Fibroblast of peridontal ligament (primary cell): Measurements from ENCODE around the gene ATG10.
"Not testable (repeated sequence)": the region's sequence is repeated elsewhere in the genome, so short reads cannot be mapped to it uniquely, and the experiment has no call there.

Experiments
- DNase-seq: peaks from one replicate; pipeline ENCODE4 v3.0.0-alpha.2; 2010; ENCODE audit errors: extremely low read depth

ATG10 gene

GRCh38 chr5:81982172-81982685, 10.4 kb downstream of the ATG10 start:
- not testable (repeated sequence) for DNase-seq

- DNase-seq: not testable (repeated sequence)
These were observed 11.3 kb downstream of the ATG10 start for GRCh38 chr5:81983148-81983547.

GRCh38 chr5:81983563-81983962, 11.7 kb downstream of the ATG10 start:
- DNase-seq: not testable (repeated sequence)

GRCh38 chr5:81986126-81986525, 14.3 kb downstream of the ATG10 start:
- no peak for DNase-seq

DNA sequence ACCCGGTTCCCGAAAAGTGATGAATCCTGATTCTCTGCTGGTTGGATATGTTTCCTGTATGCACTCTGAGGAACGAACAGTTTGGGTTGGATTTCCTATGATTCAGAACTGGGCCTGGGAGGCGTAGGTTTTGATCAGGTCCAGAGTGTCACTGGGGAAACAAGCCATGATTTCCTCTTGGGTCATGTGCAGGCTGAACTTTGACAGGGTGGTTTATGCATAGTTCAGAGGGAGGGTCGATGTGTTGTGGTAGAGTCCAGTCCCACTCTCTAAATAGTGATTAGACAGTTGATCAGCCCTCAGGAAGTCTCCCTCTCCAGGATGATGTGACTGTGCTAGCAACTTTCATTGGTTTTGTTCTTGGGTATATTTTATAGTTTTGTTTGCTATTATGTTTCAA, 17.4 kb downstream of the ATG10 start:
- no peak for DNase-seq

- DNase-seq: no peak
These were observed 22.9 kb downstream of the ATG10 start for GRCh38 chr5:81994679-81995078.

GRCh38 chr5:81995407-81995806, 23.6 kb downstream of the ATG10 start:
- DNase-seq: no peak

DNA sequence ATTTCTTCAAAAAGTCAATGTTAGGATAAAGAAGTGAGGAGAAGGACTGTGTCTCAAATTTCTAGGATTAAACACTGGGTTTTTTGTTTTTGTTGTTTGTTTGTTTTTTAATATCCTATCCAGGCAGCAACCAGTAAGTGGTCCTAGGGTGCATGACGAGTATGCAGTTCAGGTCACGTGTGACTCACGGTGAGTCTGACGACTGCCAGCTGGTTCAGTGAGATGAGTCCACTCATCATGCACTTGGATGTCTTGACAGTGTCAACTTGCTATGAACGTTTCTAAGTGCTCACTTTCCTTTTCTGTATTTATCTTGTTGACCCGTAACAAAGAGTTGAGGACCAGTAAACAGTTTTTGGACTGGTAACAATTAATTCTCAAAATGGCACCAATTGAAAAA, 32.7 kb downstream of the ATG10 start:
- DNase-seq: peak; percentile 11

- not testable (repeated sequence) for DNase-seq
These were observed 38.0 kb downstream of the ATG10 start for GRCh38 chr5:82009869-82010268.

- DNase-seq: no peak
These were observed 38.9 kb downstream of the ATG10 start for GRCh38 chr5:82010696-82011095.

DNA sequence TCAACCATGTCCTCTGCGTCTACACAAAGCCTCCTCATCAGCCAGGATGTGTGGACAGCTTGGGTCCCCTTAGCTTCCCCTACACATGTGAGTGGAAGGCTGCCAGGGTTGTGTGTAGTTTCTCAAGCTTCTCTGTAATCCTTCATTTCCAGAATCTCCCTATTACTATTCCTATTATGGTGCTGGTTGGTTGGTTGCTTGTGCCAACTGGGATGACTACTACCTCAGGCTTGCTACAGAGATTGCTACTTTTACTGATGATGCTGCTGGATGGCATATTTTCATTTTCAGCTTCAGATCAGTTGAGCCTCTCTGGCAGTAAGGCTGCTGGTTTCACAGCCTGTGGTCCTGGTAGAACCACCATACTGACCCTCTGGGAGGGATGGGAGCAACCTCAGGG, 39.9 kb downstream of the ATG10 start:
- DNase-seq: peak; percentile 90

DNA sequence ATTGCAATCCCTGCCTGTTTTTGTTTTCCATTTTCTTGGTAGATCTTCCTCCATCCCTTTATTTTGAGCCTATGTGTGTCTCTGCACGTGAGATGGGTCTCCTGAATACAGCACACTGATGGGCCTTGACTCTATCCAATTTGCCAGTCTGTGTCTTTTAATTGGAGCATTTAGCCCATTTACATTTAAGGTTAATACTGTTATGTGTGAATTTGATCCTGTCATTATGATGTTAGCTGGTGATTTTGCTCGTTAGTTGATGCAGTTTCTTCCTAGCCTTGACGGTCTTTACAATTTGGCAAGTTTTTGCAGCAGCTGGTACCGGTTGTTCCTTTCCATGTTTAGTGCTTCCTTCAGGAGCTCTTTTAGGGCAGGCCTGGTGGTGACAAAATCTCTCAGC, 42.8 kb downstream of the ATG10 start:
- DNase-seq: not testable (repeated sequence)

- DNase-seq: peak; percentile 8
These were observed 46.6 kb downstream of the ATG10 start for GRCh38 chr5:82018462-82018861.

DNA sequence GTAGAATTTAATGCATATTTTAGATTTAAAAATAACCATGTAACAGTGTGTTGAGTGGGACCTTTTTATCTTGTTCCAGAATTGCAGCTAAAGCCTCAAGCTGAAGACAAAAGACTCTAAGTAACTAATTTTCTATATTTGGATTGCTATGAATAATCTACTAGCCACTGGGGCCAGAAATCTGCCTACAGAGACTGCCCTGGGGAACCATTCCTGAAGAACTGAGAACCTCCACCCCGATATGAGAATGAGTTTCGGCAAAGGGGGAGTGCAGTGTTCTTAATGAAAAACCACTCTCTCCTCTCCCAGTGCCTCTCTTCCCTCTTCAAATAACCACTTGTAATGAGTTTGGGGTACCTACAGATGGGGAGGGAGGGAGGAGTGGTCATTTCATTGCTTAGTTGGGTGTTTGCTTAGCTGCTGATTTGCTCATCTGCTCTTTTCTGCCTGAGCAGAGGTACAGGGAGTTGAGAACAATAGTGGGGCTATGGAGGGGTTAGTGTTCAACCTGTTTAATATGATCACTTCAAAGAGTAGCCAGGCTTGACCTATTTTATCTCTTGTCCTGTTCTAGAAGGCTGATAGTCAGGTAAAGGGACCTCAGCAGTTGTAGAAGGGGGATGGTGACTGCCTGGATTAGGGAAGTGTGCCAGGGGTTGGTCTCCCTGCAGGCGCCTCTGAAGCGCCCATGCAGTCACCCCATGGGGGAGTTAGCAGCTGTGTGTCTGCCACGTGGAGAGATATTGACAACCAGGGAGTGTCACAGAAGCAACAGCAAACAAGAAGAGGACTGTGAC, 47.7 kb downstream of the ATG10 start:
- no peak for DNase-seq

GRCh38 chr5:82022499-82022898, 50.7 kb downstream of the ATG10 start:
- DNase-seq: no peak

- peak; percentile 49 for DNase-seq
These were observed 51.8 kb downstream of the ATG10 start for GRCh38 chr5:82023644-82024043.

DNA sequence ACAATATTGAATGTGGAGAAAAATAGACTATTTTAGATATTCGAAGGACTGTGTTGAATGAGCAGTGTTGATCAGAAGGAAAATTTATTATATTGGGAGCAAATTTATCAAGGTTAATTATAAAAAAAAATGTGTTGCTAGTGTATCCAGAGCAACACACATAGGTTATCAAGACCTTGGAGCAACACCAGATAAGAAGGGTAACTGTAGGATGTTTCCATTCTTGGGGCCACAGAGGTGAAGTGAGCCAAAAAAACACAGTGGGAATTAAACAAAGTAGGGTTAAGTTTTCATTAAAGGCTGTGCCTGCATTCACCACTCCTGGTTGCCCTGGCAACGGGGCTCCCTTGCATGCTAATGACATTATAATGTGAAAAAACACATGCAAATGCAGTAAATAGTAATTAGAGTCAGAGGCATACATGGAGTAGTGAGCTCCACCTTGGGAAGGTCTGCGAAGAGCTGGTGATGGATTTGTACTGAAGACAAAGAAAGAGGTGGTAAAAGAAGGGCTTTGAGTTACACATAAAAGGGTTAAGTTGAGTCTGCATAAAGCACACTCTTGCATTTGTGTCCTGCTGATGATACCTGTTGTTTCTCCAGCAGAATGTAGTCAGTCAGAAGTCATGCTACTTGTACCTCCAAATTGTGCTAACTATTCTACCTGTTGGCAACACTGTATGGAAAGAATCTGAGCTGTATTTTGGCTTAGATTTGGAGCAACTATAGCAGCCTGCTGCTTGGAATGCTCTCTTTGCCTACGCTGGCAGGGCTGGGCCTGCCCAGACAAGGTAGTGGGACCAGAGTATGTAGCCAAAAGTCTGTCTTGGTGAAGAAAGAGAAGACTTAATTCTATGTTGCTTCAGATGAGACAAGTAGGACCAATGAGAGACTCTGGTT, 59.6 kb downstream of the ATG10 start:
- no peak for DNase-seq

DNA sequence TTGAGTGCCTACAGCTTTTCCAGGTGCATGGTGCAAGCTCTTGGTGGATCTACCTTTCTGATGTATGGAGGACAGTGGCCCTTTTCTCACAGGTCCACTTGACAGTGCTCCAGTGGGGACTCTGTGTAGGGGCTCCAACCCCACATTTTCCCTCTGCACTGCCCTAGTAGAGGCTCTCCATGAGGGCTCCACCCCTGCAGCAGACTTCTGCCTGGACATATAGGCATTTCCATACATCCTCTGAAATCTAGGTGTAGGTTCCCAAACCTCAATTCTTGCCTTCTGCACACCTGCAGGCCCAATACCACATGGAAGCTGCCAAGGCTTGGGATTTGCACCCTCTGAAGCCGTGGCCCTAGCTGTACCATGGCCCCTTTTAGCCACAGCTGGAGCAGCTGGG, 71.1 kb downstream of the ATG10 start:
- not testable (repeated sequence) for DNase-seq

GRCh38 chr5:82044010-82044409, 72.2 kb downstream of the ATG10 start:
- no peak for DNase-seq

DNA sequence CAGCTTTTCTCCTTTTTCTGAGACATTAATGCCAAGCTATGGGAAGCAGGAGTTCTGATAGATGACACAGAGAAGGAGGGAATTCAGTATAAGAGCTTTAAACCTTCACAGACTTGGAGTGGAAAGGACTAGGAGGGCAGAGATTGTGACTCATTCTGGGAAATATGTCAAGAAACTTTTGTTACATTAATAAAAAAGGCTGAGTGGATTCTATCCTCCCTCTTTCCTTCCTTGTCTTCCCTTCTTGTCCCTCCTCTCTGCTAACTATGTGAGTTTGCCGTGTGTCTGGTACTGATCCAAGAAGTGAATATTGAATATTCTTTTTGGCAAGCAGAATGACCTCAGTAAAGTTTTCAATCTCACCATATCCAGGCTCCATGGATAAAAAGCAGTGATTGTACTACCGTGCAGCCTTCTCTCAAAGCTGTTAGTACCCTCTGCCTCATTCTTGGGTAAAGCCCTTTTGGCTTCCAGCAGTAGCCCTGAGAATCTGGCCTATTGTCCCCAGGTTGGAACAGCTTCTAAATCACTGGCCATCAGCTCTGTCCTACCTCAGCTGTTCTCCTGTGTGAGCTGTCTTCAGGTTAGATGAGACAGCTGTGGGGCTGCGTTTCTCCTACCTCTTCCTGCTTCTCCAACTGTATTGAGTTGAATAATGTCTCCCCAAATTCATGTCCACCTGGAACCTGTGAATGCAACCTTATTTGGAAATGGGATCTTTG, 73.9 kb downstream of the ATG10 start:
- peak; percentile 82 for DNase-seq

- no peak for DNase-seq
These were observed 74.4 kb downstream of the ATG10 start for GRCh38 chr5:82046276-82046647.

GRCh38 chr5:82050955-82051354, 79.1 kb downstream of the ATG10 start:
- peak; percentile 52 for DNase-seq
